Heart right ventricle (tissue), 16 donors: Measurements from ENCODE around the gene ARFGAP3. TPM values are rescaled to one million over a fixed set of nuclear protein-coding genes. Genes with fewer than 3 reads are reported as not detected.

Experiments
- ATAC-seq, 8 donors: fragments of 200-7000 bp; cut with Tn5 transposase; one replicate each; pipeline ENCODE4 v1.9.1; 2020; ENCODE audit warnings: mild to moderate bottlenecking in 8 of 8, moderate library complexity in 8 of 8, moderate number of reproducible peaks in 1 of 8
- DNase-seq, 2 donors: peaks; one replicate each; pipeline ENCODE4 v3.0.0-alpha.2; 2020
- H3K27ac ChIP-seq, 10 donors: fragments of 200-600 bp; sonication (generic) in 2 of 10; one replicate each; pipeline versions ENCODE4 v1.5.0 to v1.8.0; 2020 to 2022; ENCODE audit warnings: mild to moderate bottlenecking in 3 of 10
- H3K27me3 ChIP-seq, 7 donors: fragments of 200-600 bp; one replicate each; pipeline ENCODE4 v1.8.0; 2021 to 2022; ENCODE audit warnings: mild to moderate bottlenecking in 2 of 7
- H3K36me3 ChIP-seq, 9 donors: fragments of 200-600 bp; sonication (generic) in 1 of 9; one replicate each; pipeline versions ENCODE4 v1.5.0 to v1.8.0; 2020 to 2022; ENCODE audit warnings: mild to moderate bottlenecking in 2 of 9
- H3K4me1 ChIP-seq, 9 donors: fragments of 200-600 bp; sonication (generic) in 1 of 9; one replicate each; pipeline versions ENCODE4 v1.5.0 to v1.8.0; 2020 to 2022; ENCODE audit warnings: mild to moderate bottlenecking in 4 of 9
- H3K4me3 ChIP-seq, 10 donors: fragments of 200-600 bp; sonication (generic) in 2 of 10; one replicate each; pipeline versions ENCODE4 v1.5.0 to v1.8.0; 2020 to 2022; ENCODE audit warnings: mild to moderate bottlenecking in 7 of 10, moderate library complexity in 2 of 10
- H3K9me3 ChIP-seq, 11 donors: fragments of 200-600 bp in 10 of 11; sonication (generic) in 2 of 11; one replicate each; pipeline versions ENCODE4 v1.5.0 to v1.8.0; 2013 to 2022; ENCODE audit warnings: mild to moderate bottlenecking in 2 of 11, control low read depth in 1 of 11, moderate library complexity in 1 of 11
- WGBS, 2 donors: extraction: QIAGEN DNeasy Blood & Tissue Kit; methylation state at CpG; one replicate each; pipeline ENCODE4 v1.1.7; 2013; ENCODE audit warnings: inconsistent platforms in 1 of 2; 5-methylcytosine and 5-hydroxymethylcytosine counted together
- intact Hi-C, 10 donors: fragments of 100-400 bp; cut with DNase I; formaldehyde crosslinking; loops; one replicate each; pipeline versions ENCODE4 v1.11.1 to v1.14.2; 2022
- polyA plus RNA-seq, 2 donors: library from polyadenylated mRNA; stranded (reverse); fragments of 200-250 nt; gene quantifications; one replicate each; pipeline ENCODE4 v1.2.3, GENCODE V29; 2013
- total RNA-seq, 10 donors: library from RNA; stranded (reverse); fragmentation: NEBNext Ultra II Directional in 3 of 10; extraction: Animal tissue kit (Norgen Biotek cat#: 25700) in 3 of 10; gene quantifications; one replicate each; pipeline versions ENCODE4 v1.2.1 to v1.2.4, GENCODE V29; 2021 to 2023
- TF ChIP-seq, protein P1 (sequence below), 9 donors: fragments of 200-600 bp; sonication (generic) in 2 of 9; IDR thresholded peaks; one replicate each; pipeline versions ENCODE4 v1.5.0 to v1.8.0; 2021 to 2022; ENCODE audit warnings: antibody characterized with exemption in 9 of 9, mild to moderate bottlenecking in 5 of 9, moderate library complexity in 1 of 9
- donor health status: Arrhythmogenic right ventricular cardiomyopathy.
- donor health status: ischemic (EF 13 %, LVEDD 7.1; RV severe dilation, severe dysfunction).
- donor health status: healthy with polysubstance abuse.
- donor health status: DM: no; HTN: yes; CAD: no.
- donor health status: DM: no; HTN: no; CAD: no.
- donor health status: ischemic (EF 25% LVEDD 6.9; RV normal size, moderate dysfunction).
- donor health status: ischemic (EF 25% LVEDD 5.7; RV mildly dilated, moderate dysfunction).
- donor health status: healthy.
- donor health status: DM: yes; HTN: yes; CAD: no.
- donor health status: Ischemic cardiomyopathy.
- donor health status: ischemic (EF 35%, LVEDD 5.7; RV mildly dilated, moderate dysfunction).
- donor health status: nonischemic (EF 11% LVEDD 7.7; RV severe dilation, severe dysfunction).
- donor health status: DM: yes; HTN: yes; CAD: no.
- donor health status: PGD.
- donor health status: ischemic (EF 29% LVEDD 5.4; RV normal size, mild dysfunction).
- donor health status: nonischemic (EF 23%, LVEDD 6.1; RV moderate dilation, normal function).

The ARFGAP3 gene
- total and polyA plus RNA-seq, 12 donors: 10.6 to 29.4 (median 23.2) TPM

- peaks cover 0 to 83% (median 44%) of the 10 kb centered on the region in 9 donors for H3K36me3 ChIP-seq
- H3K27me3 ChIP-seq: no peaks in the 10 kb centered on the region
- peaks cover 0 to 16% (median 9%) of the 10 kb centered on the region in 9 donors for H3K4me1 ChIP-seq
- no peak for ATAC-seq
- intact Hi-C loops: loop anchor here in 5 of 10 donors (2.0 to 5.0 kb wide), 4 partner anchors 39 to 199 kb away; no protein-coding TSS in a partner anchor
- DNase-seq: no peak
- WGBS, 2 donors: 97 to 98% methylated on average over 3 of the region's 3 CpGs
- H3K4me3 ChIP-seq: no peak overlapping the region
- peaks cover 0 to 6% (median 0%) of the 10 kb centered on the region in 11 donors for H3K9me3 ChIP-seq
- TF ChIP-seq, protein P1, sequence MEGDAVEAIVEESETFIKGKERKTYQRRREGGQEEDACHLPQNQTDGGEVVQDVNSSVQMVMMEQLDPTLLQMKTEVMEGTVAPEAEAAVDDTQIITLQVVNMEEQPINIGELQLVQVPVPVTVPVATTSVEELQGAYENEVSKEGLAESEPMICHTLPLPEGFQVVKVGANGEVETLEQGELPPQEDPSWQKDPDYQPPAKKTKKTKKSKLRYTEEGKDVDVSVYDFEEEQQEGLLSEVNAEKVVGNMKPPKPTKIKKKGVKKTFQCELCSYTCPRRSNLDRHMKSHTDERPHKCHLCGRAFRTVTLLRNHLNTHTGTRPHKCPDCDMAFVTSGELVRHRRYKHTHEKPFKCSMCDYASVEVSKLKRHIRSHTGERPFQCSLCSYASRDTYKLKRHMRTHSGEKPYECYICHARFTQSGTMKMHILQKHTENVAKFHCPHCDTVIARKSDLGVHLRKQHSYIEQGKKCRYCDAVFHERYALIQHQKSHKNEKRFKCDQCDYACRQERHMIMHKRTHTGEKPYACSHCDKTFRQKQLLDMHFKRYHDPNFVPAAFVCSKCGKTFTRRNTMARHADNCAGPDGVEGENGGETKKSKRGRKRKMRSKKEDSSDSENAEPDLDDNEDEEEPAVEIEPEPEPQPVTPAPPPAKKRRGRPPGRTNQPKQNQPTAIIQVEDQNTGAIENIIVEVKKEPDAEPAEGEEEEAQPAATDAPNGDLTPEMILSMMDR (IDR thresholded peaks at IDR 0.05): no peak
- no peak overlapping the region for H3K27ac ChIP-seq
Observed at GRCh38 chr22:42821386-42821785, 35.7 kb downstream of the ARFGAP3 start.

GRCh38 chr22:42820045-42820763 is 36.9 kb downstream of the ARFGAP3 start:
- Histone ChIP-seq H3K36me3 (peaks cover 0 to 83% (median 43%) of the 10 kb centered on the region in 9 donors), H3K4me1 (peaks cover 0 to 16% (median 9%) of the 10 kb centered on the region in 9 donors), H3K9me3 (peaks cover 0 to 6% (median 0%) of the 10 kb centered on the region in 11 donors), H3K27me3 (no peaks in the 10 kb centered on the region), H3K4me3 (no peak overlapping the region), H3K27ac (peak overlapping the region in 5 of 10 donors; percentile 6 to 49 (median 21))
- ATAC-seq: peak in 4 of 8 donors; percentile 40 to 74 (median 64)
- intact Hi-C loops: loop anchor here in 5 of 10 donors (2.0 to 5.0 kb wide), 4 partner anchors 38 to 198 kb away; no protein-coding TSS in a partner anchor
- WGBS, 2 donors: 56 to 60% methylated on average over 9 of the region's 9 CpGs
- no peak for DNase-seq
- TF ChIP-seq, protein P1 (IDR thresholded peaks at IDR 0.05): peak in 8 of 9 donors; percentile 54 to 80 (median 69)

GRCh38 chr22:42819412-42820044 is 37.5 kb downstream of the ARFGAP3 start:
- TF ChIP-seq, protein P1 (IDR thresholded peaks at IDR 0.05): no peak
- Histone ChIP-seq H3K36me3 (peaks cover 0 to 83% (median 36%) of the 10 kb centered on the region in 9 donors), H3K9me3 (peaks cover 0 to 6% (median 0%) of the 10 kb centered on the region in 11 donors), H3K4me1 (peaks cover 0 to 19% (median 9%) of the 10 kb centered on the region in 9 donors), H3K27ac (peak overlapping the region in 5 of 10 donors; percentile 6 to 49 (median 21)), H3K4me3 (no peak overlapping the region), H3K27me3 (no peaks in the 10 kb centered on the region)
- ATAC-seq (peak in 3 of 8 donors; percentile 25 to 61 (median 27)), DNase-seq (no peak)
- WGBS, 2 donors: 66 to 74% methylated on average over 9 of the region's 9 CpGs
- intact Hi-C loops: loop anchor here in 8 of 10 donors (2.0 to 10.0 kb wide), 7 partner anchors 37 to 199 kb away; no protein-coding TSS in a partner anchor

DNA sequence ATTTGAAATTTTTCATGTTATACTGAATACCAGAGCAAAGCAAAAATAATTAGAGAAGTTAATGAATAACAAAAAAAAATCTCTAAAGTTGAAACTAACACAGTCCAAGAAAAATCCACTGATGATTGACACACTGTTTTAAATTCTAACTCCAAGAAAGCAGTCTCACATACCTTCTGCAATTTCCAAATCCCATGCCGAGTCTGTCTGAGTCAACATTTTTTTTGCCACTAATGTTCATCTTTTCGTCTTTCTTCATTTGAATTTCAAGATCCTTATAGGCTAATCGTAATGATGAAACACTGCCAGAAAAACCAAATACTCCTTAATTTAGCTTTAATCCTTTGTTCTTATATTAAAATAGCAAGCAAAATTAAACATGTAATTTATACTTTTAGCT is 39.5 kb downstream of the ARFGAP3 start:
- intact Hi-C loops: loop anchor here in 5 of 10 donors (5.0 to 10.0 kb wide), 4 partner anchors 153 to 195 kb away; no protein-coding TSS in a partner anchor
- TF ChIP-seq, protein P1 (IDR thresholded peaks at IDR 0.05): no peak
- no peak overlapping the region for H3K4me3 ChIP-seq
- DNase-seq (no peak), ATAC-seq (no peak)
- WGBS, 2 donors: 87 to 90% methylated on average over 3 of the region's 3 CpGs
- H3K9me3 ChIP-seq: peaks cover 0 to 6% (median 0%) of the 10 kb centered on the region in 11 donors
- no peaks in the 10 kb centered on the region for H3K27me3 ChIP-seq
- peaks cover 0 to 83% (median 25%) of the 10 kb centered on the region in 9 donors for H3K36me3 ChIP-seq
- no peak overlapping the region for H3K27ac ChIP-seq
- H3K4me1 ChIP-seq: peaks cover 0 to 29% (median 9%) of the 10 kb centered on the region in 9 donors
